ENCODE data around the gene TTC6.

GRCh38 chr14:37597538-37597913 lies 2.1 kb downstream of the TTC6 start:
- TF ChIP-seq GATA2 (IDR thresholded peaks at IDR 0.05; ENCODE audit: low read depth, low read length), result no peak
- TF ChIP-seq GATA3 (IDR thresholded peaks at IDR 0.05; ENCODE audit: low read depth, low read length), result no peak

All from SH-SY5Y (cell line).